Stimulated activated CD4-positive, alpha-beta T cell treated with anti-CD3 and anti-CD28 coated beads, Interleukin-1b, Interleukin-23, amount 100 ng/mL, for 4 hours (primary cell): ENCODE measurements around the gene SLC25A11.
A peak's percentile ranks its signal among the peaks of the same experiment; 100 is the strongest.

ENCODE experiments used
- DNase-seq, 2 donors: peaks; one replicate each; pipeline ENCODE4 v3.0.0-alpha.2; 2020; ENCODE audit warnings: low read depth in 2 of 2

The SLC25A11 gene

GRCh38 chr17:4939796-4940554 lies at the start of gene SLC25A11, which contains the start of gene RNF167:
SLC25A11 (minus strand) TSS chr17:4940046; CDS start chr17:4939910, 136 bp downstream.
RNF167 (plus strand) TSS chr17:4940268; CDS start chr17:4940910, 642 bp downstream.
- DNase-seq: peak; percentile 87 to 94

DNA sequence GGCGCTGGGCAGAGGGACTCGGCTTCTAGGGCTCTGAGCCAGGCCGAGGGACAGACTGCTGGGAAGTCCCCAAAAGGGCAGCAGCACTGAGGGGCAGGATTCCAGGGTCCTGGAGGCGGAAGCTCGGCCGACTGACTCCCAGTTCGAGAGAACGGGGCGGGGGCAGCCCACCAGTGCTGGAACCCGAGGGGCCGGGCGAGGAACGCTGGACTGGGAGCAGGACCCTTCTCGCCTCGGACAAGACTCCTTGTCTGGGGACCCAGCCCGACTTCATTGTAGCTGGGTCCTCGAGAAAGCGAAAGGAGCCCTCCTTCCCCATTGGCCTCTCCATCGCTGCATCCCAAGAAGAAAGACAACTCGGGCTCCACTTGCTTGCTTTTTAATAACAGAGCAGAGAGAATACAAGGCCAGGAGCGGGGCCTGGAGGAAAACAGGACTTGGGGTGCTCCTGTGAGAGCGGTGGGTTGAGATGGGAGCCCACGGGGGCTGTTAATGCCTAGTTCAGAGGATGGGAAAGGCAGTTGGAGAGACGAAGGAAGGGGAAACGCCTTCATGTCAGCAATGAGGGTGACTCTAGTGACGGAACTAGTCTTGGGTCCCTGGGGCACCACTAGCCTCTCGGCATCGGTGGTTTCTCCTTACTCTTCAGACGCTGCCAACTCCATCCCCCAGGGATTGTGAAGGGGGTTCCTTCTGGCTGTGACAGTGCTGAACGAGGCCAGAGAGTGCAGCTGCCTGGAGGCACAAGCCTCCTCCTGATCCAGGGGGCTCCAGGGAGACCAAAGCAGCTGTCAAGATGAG lies 48.1 kb upstream of the SLC25A11 start:
- DNase-seq: no peak

GRCh38 chr17:4986951-4987766 lies 47.3 kb upstream of the SLC25A11 start, which contains the start of gene CAMTA2:
CAMTA2 (minus strand) TSS chr17:4987675; CDS start chr17:4986222, 1,453 bp downstream.
- DNase-seq: peak; percentile 76 to 92

DNA sequence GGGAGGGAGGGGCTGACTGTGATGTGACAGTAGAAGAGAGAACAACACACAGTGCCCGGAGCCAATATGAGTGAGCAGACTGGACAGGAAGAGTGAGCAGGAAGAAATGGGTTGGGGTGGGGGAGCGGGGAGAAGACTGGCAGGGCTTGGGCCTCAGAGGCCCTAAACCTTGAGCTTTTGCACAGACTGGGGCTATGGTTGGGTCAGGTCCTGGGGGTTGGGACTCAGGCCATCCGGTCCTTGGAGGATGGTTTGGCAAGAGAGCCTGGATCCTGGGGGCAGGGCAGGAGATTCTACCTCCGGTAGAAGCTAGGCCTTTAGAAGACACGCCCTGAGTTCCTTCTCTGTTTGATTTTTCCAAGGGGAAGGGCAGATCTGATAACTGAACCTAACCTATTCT lies 46.6 kb upstream of the SLC25A11 start:
- DNase-seq: no peak

DNA sequence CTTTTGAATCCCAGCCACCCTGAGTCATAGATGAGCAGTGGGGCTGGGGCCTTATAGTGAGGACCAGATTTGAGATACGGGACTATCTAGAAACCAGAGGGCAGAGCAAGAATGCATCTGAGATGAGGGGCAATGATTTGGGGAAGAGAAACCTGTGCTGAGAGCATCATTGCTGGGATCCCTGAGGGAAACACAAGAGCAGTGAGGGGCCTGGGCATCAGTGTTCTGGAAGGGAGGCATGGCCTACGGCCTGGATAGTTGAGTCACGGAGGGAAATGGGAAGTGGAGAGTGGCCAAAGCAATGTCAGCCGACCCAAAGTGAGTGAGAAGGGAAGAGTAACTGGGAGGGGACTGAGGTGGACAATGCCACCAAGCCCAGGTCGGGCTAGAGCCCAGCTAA lies 42.5 kb upstream of the SLC25A11 start:
- DNase-seq: no peak

DNA sequence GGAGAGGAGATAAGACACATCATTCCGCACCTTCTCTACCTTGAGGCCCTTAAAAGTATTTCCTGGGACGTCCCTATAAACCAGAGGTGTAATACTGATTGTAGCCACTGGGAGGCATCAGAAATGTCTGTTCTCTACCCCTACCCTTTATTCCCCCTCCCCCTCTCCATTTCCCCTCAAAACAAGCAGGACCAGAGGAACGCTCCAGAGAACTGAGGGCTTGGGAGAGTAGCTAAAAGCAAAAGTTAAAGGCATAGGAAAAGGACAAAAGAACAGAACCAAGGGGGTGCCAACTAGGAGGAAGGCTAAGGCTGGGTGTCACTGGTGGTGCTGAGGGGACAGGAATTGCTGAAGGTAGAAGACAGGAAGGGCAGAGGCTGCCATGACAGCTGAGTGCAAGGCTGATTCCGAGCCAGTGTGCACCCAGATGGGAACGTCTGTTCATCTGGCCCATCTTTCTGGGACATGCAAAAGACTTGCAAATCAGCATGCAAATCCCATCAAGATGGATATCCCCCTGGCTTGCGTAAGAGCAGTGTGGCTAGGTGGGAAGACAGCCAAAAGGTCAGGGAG lies 40.9 kb upstream of the SLC25A11 start:
- DNase-seq: peak in 1 of 2 donors; percentile 53

DNA sequence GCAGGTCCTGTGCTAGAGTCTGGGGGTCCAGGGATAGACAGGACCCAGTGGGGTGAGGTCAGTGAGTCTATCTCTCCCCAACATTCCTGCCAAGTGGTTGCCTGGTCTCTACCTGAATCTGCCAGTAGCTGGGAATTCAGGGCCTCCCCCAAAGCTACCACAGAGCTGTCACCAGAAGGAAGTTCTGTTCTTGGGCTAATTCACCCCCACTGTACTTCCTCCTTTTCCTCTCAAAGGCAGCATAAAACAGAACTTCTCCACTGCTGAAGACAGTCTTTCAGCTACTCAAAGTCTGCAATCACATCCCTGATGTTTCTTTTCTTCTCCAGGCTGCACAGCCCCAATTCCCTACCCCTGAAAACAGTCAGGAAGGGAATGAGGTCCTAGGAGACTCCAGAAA lies 38.9 kb upstream of the SLC25A11 start:
- DNase-seq: no peak

GRCh38 chr17:4974115-4974670 lies 34.3 kb upstream of the SLC25A11 start:
- DNase-seq: no peak

GRCh38 chr17:4973256-4974114 lies 33.6 kb upstream of the SLC25A11 start:
- DNase-seq: no peak

- DNase-seq: no peak
These were observed 32.9 kb upstream of the SLC25A11 start for GRCh38 chr17:4972752-4973151.

GRCh38 chr17:4972322-4972721 lies 32.5 kb upstream of the SLC25A11 start:
- DNase-seq: no peak

DNA sequence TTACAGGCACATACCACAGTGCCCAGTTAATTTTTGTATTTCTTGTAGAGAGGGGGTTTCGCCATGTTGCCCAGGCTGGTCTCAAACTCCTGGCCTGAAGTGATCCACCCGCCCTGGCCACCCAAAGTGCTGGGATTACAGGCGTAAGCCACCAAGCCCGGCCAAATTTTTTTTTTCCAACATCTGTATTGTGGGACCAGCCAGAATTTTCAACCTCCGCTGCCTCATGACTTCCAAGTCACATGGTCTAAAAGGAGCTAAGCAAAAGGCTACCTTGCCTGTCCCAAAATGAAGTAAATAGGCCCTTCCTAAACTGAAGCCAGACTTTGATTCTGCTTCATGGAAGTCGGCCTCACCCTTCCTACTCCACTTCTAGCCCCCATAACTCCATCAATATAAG lies 32.0 kb upstream of the SLC25A11 start:
- no peak for DNase-seq

GRCh38 chr17:4970273-4970672 lies 30.4 kb upstream of the SLC25A11 start:
- DNase-seq: no peak

DNA sequence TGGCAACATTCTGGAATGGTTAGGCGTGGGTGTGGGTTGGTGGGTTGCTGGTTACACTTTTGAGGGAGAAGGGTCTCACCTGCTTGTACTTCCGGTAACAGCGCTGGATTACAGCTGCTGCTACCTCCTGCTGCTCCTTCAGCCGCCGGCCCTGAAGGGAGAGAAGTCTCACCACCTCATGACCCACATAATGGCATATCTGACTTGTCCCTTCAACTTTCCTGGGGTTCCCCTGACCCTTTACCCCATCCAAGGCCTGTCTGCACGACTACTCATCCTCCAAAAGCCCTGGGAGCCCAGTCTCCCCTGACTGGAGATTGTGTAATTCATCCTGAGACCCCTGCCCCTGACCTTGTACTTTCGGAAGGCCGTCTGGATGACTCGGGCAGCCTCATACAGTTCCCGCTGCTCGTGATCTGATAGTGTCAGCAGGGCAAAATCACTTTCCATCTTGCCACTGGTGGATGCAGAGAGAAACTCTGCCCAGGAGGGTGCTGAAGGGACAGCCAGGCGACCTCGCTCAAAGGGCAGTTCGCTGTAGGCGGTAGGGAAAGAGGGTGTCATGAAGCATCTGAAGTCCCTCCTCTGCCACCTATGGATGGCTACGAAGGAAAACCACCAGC lies 29.8 kb upstream of the SLC25A11 start:
- no peak for DNase-seq

DNA sequence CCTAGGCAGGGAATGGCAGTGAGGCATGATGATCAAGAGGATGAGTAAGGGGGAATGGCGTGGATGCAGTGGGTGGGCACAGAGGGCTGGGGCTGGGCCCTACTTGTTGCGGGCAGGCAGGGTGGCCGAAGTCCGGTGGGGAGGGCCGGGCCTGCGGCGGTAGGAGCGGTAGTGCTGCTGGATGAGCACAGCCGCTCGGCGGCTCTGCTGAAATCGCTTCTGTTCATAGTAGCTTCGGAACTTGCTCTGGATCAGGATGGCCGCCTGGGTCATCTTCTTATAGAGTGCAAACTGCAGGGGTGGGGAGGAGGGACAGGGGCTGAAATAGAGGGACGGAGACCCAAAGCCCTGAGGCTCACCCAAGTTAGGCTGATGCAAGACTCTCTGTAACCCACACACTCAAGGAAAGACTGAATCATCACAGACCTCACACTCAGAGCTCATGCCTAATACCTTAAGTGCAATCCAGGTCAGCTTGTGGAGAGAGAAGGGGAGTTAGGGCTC lies 29.3 kb upstream of the SLC25A11 start:
- peak in 1 of 2 donors; percentile 18 for DNase-seq

DNA sequence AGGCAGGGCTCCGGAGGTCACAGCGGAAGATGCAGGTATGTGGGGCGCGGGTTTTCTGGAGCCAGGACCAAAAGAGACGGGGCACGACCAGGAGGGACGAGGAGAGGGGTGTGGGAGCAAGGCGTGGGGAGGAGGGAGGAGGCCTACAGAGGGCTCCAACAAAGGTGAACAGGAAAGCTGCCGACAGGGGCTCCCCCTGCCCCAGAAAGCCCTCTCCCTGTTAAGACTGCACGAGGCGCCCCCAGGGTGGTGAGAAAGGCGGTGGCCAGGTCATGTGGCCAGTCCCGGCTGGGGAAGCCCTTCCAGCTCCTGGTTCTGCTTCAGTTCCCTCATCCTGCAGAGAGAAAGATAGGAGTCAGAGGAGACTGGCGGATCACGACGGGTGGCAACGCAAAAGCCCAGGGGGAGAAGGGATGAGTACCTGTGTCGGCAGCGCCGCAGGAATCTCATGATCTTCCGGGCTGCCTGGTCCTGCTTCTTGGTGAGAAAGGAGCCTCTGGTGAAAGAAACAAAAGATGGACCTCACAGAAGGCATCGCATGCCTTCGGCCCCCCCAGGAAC lies 28.7 kb upstream of the SLC25A11 start:
- peak; percentile 21 to 29 for DNase-seq

DNA sequence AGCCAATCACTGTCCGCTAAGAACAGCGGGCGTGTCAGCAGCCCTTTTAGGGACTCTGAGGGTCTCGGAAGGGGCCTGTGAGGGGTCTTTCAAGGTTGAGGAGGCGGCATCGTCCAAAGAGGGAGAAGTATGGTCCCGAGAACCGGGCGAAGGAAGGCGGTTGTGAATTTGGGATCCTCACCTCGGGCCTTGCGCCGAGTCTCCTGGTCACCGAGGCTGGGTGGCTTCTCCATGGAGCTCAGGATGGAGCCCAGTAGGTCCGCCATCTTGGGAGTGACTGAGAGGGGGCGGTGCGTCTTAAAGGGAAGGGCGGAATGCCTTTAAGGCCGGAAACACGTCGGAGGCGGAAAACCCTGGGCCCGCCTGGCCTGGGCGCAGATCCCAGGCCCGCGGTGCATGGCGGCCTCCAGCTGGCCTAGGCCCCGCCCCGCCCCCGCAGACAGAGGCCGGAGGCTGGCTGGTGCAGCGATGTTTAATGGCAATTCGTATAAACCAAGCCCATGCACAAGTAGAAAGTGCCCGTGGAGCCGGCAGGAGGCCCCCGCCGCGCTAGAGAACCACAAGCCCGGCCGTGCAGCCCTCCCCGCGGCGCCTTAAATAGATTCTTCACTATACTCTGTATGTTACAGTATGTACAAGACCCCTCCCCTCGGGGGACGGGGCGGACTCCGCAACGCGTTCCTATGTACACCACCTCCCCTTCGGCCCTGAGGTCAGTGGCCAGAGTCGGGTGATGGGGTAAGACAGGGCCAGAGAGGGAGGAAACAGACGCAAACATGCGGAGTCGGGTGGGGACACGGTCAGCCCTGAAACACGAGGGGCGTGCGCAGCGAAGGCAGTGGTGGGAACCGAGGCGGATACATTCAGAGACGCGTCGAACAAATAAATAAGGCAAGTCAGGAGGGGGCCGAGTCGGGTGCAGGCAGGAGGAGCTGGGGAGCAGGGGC lies 28.0 kb upstream of the SLC25A11 start, which contains the start of gene SPAG7:
TSS of gene SPAG7 (minus strand) at position 279 of the 947 bp plus-strand sequence. CDS start at position 266, 13 bp downstream.
- peak; percentile 87 to 88 for DNase-seq
